ENCODE data around the gene ELMO2.

Gene ELMO2

DNA sequence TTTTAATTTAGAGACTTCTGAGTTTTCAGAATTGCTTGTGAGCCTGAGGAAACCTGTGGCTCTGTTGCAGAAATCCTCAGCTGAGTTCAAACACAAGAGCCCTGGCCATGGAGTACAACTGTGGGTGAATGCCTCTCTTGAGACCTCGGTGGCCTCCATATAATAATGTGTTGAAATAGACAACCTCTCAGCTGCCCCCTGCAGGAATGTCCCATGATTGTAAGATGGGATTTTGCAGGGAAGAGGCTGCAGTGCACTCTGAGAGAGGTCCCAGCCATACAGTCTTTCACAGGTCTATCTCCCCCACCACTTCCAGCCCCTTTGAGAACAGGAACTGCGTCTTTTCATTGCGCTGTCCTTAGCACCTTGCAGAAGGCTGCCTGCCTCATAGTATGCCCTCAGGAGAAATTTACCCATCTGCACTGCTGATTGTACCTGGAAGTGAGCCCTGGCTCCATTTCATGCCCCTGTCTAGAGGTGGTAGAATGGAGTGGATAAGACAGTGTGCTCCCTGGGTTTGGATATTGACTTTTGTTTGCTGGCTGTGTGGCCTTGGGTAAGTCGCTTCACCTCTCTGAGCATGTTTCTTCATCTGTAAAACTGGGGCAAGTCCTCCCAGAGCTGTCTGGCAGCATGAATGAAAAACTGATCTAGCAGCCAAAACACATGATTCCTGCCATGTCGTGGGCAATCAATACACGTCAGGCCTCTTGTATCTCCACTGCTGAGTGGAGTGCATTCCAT lies 81.3 kb downstream of the ELMO2 start:
- DNase-seq (ENCODE audit: low spot score), result peak; percentile 48

DNA sequence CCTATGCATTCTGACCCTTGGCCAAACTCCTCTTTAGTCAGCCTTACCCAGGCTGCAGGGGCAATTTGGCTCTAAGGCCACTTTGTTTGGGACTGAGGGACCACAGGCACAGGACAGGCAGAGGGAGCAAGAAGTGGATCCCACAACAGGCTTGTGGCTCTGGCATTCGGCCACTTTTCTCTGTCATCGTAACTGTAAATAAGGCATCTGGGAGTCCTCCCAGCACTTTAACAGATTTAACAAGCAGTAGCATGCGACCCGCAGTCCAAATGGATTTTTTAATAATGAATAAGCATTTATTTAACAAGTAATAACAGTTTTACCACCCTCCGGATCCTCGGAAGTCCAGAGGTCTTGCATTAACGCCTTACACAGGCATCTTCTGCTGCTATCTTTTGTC lies 82.0 kb downstream of the ELMO2 start:
- CTCF ChIA-PET, result interaction anchor here (0.5 to 3.1 kb wide), 10 partner anchors 8 to 207 kb away, joined by 3 to 13 read pairs (median 4); no protein-coding TSS in a partner anchor
- DNase-seq (ENCODE audit: low spot score), result no peak

More for the DNA sequence above, 81.3 kb downstream of the ELMO2 start:
- TF ChIP-seq, protein P1, sequence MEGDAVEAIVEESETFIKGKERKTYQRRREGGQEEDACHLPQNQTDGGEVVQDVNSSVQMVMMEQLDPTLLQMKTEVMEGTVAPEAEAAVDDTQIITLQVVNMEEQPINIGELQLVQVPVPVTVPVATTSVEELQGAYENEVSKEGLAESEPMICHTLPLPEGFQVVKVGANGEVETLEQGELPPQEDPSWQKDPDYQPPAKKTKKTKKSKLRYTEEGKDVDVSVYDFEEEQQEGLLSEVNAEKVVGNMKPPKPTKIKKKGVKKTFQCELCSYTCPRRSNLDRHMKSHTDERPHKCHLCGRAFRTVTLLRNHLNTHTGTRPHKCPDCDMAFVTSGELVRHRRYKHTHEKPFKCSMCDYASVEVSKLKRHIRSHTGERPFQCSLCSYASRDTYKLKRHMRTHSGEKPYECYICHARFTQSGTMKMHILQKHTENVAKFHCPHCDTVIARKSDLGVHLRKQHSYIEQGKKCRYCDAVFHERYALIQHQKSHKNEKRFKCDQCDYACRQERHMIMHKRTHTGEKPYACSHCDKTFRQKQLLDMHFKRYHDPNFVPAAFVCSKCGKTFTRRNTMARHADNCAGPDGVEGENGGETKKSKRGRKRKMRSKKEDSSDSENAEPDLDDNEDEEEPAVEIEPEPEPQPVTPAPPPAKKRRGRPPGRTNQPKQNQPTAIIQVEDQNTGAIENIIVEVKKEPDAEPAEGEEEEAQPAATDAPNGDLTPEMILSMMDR (conservative IDR thresholded peaks at IDR 0.05; ENCODE audit: low read depth), result no peak; the same call in 1 of the 2 replicates
- no peak overlapping the region for H3K27ac ChIP-seq
- CTCF ChIA-PET, result interaction anchor here (0.5 to 3.1 kb wide), 10 partner anchors 9 to 208 kb away, joined by 3 to 13 read pairs (median 4); no protein-coding TSS in a partner anchor
- POLR2A ChIA-PET (ENCODE audit: low non-redundant PET), result no interaction called here

DNA sequence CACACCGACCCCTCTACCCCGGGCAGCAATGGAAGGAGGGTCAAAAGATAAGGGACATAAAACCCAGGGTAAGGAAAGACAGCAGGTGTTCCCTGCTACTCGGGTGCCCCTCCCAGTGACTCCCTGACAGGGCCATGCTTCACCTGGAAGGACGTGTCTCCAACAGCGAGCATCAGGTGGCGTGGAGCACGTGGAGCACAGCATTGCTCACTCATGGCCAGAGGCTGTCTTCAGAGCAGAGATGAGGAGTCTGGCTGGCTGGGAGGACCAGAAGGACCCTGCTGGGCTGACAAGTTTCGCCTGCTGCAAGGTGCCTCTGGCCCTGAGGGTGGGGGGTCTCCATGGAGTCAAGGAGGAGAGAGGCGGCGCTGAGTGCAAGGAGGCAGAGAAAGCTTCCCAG lies 82.9 kb downstream of the ELMO2 start:
- no peak for DNase-seq (ENCODE audit: low spot score)
- CTCF ChIA-PET, result interaction anchor here (1.3 to 1.4 kb wide), 2 partner anchors 17 to 25 kb away, joined by 3 to 4 read pairs; no protein-coding TSS in a partner anchor

More for the DNA sequence above, 82.0 kb downstream of the ELMO2 start:
- POLR2A ChIA-PET (ENCODE audit: low non-redundant PET), result no interaction called here
- TF ChIP-seq, protein P1 (conservative IDR thresholded peaks at IDR 0.05; ENCODE audit: low read depth), result no peak
- H3K27ac ChIP-seq, result no peak overlapping the region

DNA sequence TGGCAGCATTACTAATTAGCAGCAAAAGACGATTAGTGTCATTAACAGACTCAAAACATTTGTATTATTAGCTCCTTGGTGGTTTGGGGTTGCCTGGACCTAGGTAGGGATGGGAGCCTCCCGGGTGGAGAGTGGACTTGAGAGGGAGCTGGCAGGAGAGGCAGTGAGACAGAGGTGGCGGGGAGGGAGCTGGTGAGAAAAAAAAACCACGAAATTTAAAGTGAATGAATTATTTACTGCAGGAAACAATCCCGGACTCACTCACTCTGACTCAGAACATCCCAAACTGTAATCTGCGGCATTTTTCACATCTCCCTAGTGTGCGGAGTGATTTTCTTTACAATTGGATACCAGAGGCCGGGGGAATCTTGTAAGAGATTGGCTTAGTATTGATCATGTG lies 83.8 kb downstream of the ELMO2 start:
- DNase-seq (ENCODE audit: low spot score), result no peak
- no peak overlapping the region for H3K27ac ChIP-seq
- ChIA-PET CTCF (interaction anchor here (1.4 kb wide), 1 partner anchor 16 kb away, joined by 4 read pairs; no protein-coding TSS in a partner anchor), POLR2A (ENCODE audit: low non-redundant PET) (no interaction called here)
- TF ChIP-seq, protein P1 (conservative IDR thresholded peaks at IDR 0.05; ENCODE audit: low read depth), result no peak

More for the DNA sequence above, 82.9 kb downstream of the ELMO2 start:
- POLR2A ChIA-PET (ENCODE audit: low non-redundant PET), result no interaction called here
- TF ChIP-seq, protein P1 (conservative IDR thresholded peaks at IDR 0.05; ENCODE audit: low read depth), result no peak
- H3K27ac ChIP-seq, result no peak overlapping the region

DNA sequence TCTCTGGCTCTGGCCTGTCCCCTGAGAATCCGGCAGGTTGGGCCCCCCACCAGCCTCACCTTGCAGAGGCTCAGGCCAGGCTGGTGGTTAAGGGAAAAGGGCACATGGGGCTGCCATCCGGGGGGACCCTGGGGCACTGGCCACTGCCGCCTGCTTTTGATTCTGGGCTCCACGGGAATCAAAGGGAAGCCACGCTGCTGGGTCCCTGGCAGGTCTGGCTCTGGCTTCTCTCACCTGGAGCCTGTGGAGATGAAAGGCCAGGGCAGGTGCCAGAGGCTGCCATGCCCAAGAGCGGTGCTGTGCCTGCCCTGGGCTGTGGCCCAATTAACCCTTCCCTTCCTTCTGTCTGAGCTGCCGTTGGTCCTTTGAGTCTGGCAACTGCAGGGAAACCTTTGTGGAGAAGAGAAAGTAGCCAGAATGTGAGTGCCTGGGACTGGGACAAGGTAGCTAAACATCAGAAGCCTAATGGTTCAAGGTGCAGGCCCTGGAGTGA lies 88.7 kb downstream of the ELMO2 start:
- TF ChIP-seq, protein P1 (conservative IDR thresholded peaks at IDR 0.05; ENCODE audit: low read depth), result no peak
- POLR2A ChIA-PET (ENCODE audit: low non-redundant PET), result no interaction called here
- CTCF ChIA-PET, result interaction anchor here (1.5 kb wide), 1 partner anchor 31 kb away, joined by 6 read pairs; no protein-coding TSS in a partner anchor
- no peak overlapping the region for H3K27ac ChIP-seq
- no peak for DNase-seq (ENCODE audit: low spot score)

DNA sequence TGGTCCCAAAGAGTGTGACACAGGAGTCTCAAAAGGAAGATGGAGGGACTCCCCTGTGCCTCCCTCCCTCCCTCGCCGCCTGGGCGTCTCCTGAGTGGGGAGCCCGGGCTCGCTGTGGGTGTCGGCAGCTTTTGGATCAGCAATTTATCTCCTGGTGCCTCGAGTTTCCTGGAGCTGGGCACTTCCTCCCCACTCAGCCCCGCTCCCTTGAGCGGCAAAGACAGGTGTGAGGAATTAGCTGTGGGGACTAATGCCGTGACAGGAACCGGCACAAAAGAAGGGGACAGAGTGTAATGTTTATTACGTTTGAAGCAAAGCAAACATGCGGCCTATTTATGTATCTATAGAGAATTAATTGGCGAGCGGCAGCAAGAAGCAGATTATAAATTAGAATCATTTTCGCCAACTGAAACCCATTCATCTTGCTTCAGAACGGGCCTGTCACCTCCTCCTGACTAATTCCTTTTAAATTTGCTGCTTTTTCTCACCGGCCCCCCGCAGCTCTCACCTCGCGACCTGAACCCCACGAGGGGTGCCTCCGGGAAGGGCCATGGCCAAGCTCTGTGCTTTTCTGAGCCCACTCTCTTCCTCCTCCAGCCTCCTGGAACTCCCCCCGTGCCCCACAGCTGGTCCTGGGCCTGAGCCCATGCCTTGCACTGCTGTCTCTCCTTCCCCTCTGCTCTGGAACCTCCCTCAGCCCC lies 89.3 kb downstream of the ELMO2 start:
- no peak overlapping the region for H3K27ac ChIP-seq
- POLR2A ChIA-PET (ENCODE audit: low non-redundant PET), result no interaction called here
- DNase-seq (ENCODE audit: low spot score), result no peak
- CTCF ChIA-PET, result interaction anchor here (0.9 to 1.5 kb wide), 3 partner anchors 10 to 32 kb away, joined by 4 to 6 read pairs (median 6); no protein-coding TSS in a partner anchor
- TF ChIP-seq, protein P1 (conservative IDR thresholded peaks at IDR 0.05; ENCODE audit: low read depth), result no peak

All from RWPE1 (cell line).